Transverse colon (tissue), 4 donors: Measurements from ENCODE around the gene SNX18.

Experiments
- CTCF ChIP-seq, 5 experiments: fragments of 200-600 bp in 3 of 5; fragments of 450-650 bp in 2 of 5; sonication (generic) in 3 of 5; IDR thresholded peaks; 1 replicate in 2 of 5; 2 replicates in 3 of 5; pipeline ENCODE4 v1.5.1; 2016 to 2017; ENCODE audit warnings: antibody characterized with exemption in 5 of 5, inconsistent platforms in 3 of 5, mild to moderate bottlenecking in 2 of 5, moderate library complexity in 1 of 5
- EP300 ChIP-seq: sonication (generic); formaldehyde crosslinking; IDR thresholded peaks from one replicate; pipeline ENCODE4 v1.6.1; 2017; ENCODE audit warnings: antibody characterized with exemption, low read depth
- POLR2A ChIP-seq: fragments of 450-650 bp; IDR thresholded peaks from one replicate; pipeline ENCODE4 v1.6.1; 2016; ENCODE audit warnings: antibody characterized with exemption, mild to moderate bottlenecking, moderate library complexity
- POLR2AphosphoS5 ChIP-seq, 3 donors: sonication (generic); formaldehyde crosslinking; IDR thresholded peaks; one replicate each; pipeline ENCODE4 v1.6.1; 2016; ENCODE audit warnings: antibody characterized with exemption in 3 of 3

- TF ChIP-seq EP300: no peak
- TF ChIP-seq CTCF (IDR thresholded peaks at IDR 0.05): no peak
- TF ChIP-seq POLR2A: no peak
- TF ChIP-seq POLR2AphosphoS5 (IDR thresholded peaks at IDR 0.05): no peak
These were observed 39.5 kb upstream of the SNX18 start for GRCh38 chr5:54477941-54478478.
